HCT116 (cell line): ENCODE results near the gene HLA-DRA.

Experiments used
- CBX3 ChIP-seq: IDR thresholded peaks from 2 replicates; pipeline ENCODE4 v1.6.1; 2012; ENCODE audit warnings: low read depth
- EZH2 ChIP-seq: fragments of 200-600 bp; sonication (generic); IDR thresholded peaks from 2 replicates; pipeline ENCODE4 v1.6.1; 2017; ENCODE audit warnings: antibody characterized with exemption, mixed run types
- EZH2phosphoT487 ChIP-seq: fragments of 200-600 bp; IDR thresholded peaks from 2 replicates; pipeline ENCODE4 v1.6.1; 2018; ENCODE audit warnings: antibody characterized with exemption, borderline replicate concordance
- FOSL1 ChIP-seq: IDR thresholded peaks from 2 replicates; pipeline ENCODE4 v1.6.1; 2012; ENCODE audit warnings: low read depth
- JUND ChIP-seq: IDR thresholded peaks from 2 replicates; pipeline ENCODE4 v1.6.1; 2012
- POLR2A ChIP-seq: IDR thresholded peaks from 2 replicates; pipeline ENCODE4 v1.7.0; 2011; ENCODE audit warnings: borderline replicate concordance; ENCODE audit not compliant: insufficient read depth, insufficient read length; ENCODE audit errors: extremely low read depth
- POLR2AphosphoS5 ChIP-seq: IDR thresholded peaks from 2 replicates; pipeline ENCODE4 v1.6.1; 2011; ENCODE audit warnings: mild to moderate bottlenecking, low read depth, low read length, moderate library complexity
- RAD21 ChIP-seq: IDR thresholded peaks from 2 replicates; pipeline ENCODE4 v1.6.1; 2012; ENCODE audit warnings: low read depth, mild to moderate bottlenecking
- SP1 ChIP-seq: IDR thresholded peaks from 2 replicates; pipeline ENCODE4 v1.6.1; 2012; ENCODE audit warnings: low read depth
- YY1 ChIP-seq: IDR thresholded peaks from 2 replicates; pipeline ENCODE4 v1.6.1; 2011; ENCODE audit warnings: low read length, low read depth, moderate library complexity, mild to moderate bottlenecking; ENCODE audit not compliant: insufficient replicate concordance; ENCODE audit errors: extremely low read depth
- TF ChIP-seq, protein P1 (sequence below), 3 experiments: fragments of 200-600 bp in 1 of 3; sonication (generic) in 1 of 3; IDR thresholded peaks in 2 of 3; conservative IDR thresholded peaks in 1 of 3; 2 replicates each; pipeline ENCODE4 v1.5.1; 2012 to 2017; ENCODE audit warnings: low read depth in 2 of 3, low read length in 2 of 3, antibody characterized with exemption in 1 of 3, borderline replicate concordance in 1 of 3, control low read depth in 1 of 3, mild to moderate bottlenecking in 1 of 3, mixed read lengths in 1 of 3, mixed run types in 1 of 3, moderate library complexity in 1 of 3; ENCODE audit not compliant: insufficient read depth in 1 of 3
- TF ChIP-seq, protein P2 (sequence below): IDR thresholded peaks from 2 replicates; pipeline ENCODE4 v1.6.1; 2012
- TF ChIP-seq, protein P3 (sequence below): IDR thresholded peaks from 2 replicates; pipeline ENCODE4 v1.6.1; 2012; ENCODE audit warnings: low read depth

DNA sequence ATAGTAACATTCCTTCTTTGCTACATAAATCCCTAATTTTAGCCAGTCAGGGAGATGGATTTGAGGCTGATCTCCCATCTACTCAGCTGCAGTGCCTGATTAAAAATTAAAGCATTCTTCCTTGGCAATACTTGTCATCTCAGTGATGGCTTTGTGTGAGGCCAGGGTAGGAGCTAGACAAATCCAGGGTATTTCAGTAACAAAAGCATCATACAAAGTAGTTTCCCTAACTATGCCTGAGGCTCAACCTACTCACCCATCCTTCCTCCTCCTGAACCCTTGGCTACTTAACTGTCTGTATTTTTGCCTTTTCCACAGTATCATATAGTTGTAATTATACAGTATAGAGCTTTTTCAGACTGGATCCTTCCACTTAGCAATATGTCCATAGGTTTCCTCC, 52.7 kb downstream of the HLA-DRA start:
- TF ChIP-seq, protein P1, sequence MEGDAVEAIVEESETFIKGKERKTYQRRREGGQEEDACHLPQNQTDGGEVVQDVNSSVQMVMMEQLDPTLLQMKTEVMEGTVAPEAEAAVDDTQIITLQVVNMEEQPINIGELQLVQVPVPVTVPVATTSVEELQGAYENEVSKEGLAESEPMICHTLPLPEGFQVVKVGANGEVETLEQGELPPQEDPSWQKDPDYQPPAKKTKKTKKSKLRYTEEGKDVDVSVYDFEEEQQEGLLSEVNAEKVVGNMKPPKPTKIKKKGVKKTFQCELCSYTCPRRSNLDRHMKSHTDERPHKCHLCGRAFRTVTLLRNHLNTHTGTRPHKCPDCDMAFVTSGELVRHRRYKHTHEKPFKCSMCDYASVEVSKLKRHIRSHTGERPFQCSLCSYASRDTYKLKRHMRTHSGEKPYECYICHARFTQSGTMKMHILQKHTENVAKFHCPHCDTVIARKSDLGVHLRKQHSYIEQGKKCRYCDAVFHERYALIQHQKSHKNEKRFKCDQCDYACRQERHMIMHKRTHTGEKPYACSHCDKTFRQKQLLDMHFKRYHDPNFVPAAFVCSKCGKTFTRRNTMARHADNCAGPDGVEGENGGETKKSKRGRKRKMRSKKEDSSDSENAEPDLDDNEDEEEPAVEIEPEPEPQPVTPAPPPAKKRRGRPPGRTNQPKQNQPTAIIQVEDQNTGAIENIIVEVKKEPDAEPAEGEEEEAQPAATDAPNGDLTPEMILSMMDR (IDR thresholded peaks at IDR 0.05 in 2 of 3, conservative IDR thresholded peaks at IDR 0.05 in 1 of 3; ENCODE audit: borderline replicate concordance in 1 of 3, insufficient read depth in 1 of 3, low read depth in 2 of 3, low read length in 2 of 3) = no peak
- TF ChIP-seq, protein P2, sequence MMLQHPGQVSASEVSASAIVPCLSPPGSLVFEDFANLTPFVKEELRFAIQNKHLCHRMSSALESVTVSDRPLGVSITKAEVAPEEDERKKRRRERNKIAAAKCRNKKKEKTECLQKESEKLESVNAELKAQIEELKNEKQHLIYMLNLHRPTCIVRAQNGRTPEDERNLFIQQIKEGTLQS = no peak
- TF ChIP-seq POLR2A (no peak), SP1 (no peak), RAD21 (no peak), POLR2AphosphoS5 (no peak), EZH2phosphoT487 (no peak), JUND (no peak), CBX3 (no peak), EZH2 (no peak), FOSL1 (no peak), YY1 (no peak)
- TF ChIP-seq, protein P3, sequence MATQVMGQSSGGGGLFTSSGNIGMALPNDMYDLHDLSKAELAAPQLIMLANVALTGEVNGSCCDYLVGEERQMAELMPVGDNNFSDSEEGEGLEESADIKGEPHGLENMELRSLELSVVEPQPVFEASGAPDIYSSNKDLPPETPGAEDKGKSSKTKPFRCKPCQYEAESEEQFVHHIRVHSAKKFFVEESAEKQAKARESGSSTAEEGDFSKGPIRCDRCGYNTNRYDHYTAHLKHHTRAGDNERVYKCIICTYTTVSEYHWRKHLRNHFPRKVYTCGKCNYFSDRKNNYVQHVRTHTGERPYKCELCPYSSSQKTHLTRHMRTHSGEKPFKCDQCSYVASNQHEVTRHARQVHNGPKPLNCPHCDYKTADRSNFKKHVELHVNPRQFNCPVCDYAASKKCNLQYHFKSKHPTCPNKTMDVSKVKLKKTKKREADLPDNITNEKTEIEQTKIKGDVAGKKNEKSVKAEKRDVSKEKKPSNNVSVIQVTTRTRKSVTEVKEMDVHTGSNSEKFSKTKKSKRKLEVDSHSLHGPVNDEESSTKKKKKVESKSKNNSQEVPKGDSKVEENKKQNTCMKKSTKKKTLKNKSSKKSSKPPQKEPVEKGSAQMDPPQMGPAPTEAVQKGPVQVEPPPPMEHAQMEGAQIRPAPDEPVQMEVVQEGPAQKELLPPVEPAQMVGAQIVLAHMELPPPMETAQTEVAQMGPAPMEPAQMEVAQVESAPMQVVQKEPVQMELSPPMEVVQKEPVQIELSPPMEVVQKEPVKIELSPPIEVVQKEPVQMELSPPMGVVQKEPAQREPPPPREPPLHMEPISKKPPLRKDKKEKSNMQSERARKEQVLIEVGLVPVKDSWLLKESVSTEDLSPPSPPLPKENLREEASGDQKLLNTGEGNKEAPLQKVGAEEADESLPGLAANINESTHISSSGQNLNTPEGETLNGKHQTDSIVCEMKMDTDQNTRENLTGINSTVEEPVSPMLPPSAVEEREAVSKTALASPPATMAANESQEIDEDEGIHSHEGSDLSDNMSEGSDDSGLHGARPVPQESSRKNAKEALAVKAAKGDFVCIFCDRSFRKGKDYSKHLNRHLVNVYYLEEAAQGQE = no peak
